Stimulated activated CD8-positive, alpha-beta memory T cell treated with anti-CD3 and anti-CD28 coated beads, Interleukin-7, amount 100 ng/mL, for 1 hour (primary cell): Measurements from ENCODE around the gene PRSS8.

Source experiments
- DNase-seq, 2 donors: peaks; one replicate each; pipeline ENCODE4 v3.0.0-alpha.2; 2020; ENCODE audit warnings: low read depth in 2 of 2

PRSS8 gene

DNA sequence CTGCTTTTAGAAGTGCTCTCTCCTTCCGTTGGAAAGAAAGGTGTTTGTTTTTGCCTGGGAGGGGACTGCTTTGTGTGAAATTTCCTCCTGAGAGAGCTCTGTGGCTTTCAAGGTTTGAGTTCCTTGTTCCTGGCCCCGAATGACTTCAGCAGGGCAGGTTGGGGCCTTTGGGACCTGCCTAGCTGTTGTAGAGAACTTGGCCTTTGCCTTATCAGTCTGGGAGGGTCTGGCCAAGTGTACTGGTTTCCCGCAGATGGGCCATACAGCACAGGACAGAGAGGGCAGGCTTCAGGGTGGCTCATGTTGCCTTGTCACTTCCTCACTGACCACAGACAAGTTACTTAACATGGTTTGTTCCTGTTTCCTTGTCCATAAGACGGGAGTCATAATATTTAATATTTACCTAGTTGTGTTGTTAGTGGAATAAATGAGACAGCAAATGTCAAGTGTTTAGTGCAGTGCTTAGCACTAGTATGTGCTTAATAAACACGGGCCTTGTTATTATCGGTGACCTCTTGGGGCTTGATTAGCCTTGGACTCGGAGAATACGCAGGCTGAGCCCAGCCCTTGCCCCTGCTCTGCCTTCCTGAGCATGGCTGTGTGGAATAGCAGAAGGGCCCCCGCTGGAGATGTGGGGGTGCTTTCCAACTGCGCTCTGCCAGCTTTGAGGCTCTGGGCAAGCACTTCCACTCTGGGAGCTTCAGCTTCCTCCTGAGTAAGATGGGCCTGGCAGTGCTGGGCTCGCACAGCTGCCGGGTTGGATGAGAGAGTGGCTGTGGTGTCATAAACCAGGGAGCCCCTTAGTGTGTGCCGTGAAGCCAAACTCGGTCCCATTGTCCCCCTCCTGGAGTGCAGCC lies 6.6 kb downstream of the PRSS8 start:
- DNase-seq, result no peak

DNA sequence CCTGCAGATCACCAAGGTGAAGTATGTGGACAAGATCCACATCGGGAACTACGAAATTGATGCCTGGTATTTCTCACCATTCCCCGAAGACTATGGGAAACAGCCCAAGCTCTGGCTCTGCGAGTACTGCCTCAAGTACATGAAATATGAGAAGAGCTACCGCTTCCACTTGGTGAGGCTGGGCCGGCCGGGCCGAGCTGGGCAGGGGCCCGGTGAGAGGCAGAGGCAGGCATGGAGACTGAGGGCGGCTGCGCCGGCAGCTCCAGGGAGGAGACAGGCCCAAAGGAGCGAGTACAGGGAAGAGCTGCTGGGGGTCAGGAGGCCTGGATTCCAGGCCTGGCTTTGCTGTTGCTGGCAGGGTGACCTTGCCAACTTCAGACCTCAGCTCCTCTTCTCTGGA lies 8.3 kb downstream of the PRSS8 start:
- no peak for DNase-seq

DNA sequence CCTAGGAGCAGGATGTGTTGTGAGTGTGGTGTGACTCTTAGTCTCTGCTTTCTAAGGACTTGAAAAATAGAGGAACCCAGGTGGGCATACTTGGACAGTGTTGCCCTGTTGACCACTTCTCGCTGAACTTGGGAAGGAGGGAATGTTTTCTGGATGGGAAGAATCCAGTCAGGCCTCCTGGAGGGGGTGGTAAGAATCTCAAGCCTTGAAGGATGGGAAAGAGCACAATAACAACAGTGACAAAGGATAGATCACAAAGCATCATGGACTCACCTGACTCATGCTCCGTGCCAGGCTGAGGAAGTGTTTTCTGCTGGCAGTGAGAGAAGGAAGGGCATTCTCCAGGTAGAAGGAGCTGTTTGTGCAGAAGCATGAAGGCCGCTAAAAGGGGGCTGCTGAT lies 9.7 kb downstream of the PRSS8 start:
- DNase-seq, result no peak

DNA sequence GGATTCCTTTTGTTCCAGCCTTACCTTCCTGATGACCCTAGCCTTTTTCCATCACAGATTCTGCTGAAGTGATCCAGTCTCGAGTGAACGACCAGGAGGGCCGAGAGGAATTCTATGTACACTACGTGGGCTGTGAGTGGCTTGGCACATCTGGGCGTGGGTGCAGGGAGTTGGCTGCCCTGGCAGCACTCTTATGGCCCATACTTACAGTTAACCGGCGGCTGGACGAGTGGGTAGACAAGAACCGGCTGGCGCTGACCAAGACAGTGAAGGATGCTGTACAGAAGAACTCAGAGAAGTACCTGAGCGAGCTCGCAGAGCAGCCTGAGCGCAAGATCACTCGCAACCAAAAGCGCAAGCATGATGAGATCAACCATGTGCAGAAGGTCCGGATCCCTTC lies 15.4 kb downstream of the PRSS8 start:
- DNase-seq, result no peak

DNA sequence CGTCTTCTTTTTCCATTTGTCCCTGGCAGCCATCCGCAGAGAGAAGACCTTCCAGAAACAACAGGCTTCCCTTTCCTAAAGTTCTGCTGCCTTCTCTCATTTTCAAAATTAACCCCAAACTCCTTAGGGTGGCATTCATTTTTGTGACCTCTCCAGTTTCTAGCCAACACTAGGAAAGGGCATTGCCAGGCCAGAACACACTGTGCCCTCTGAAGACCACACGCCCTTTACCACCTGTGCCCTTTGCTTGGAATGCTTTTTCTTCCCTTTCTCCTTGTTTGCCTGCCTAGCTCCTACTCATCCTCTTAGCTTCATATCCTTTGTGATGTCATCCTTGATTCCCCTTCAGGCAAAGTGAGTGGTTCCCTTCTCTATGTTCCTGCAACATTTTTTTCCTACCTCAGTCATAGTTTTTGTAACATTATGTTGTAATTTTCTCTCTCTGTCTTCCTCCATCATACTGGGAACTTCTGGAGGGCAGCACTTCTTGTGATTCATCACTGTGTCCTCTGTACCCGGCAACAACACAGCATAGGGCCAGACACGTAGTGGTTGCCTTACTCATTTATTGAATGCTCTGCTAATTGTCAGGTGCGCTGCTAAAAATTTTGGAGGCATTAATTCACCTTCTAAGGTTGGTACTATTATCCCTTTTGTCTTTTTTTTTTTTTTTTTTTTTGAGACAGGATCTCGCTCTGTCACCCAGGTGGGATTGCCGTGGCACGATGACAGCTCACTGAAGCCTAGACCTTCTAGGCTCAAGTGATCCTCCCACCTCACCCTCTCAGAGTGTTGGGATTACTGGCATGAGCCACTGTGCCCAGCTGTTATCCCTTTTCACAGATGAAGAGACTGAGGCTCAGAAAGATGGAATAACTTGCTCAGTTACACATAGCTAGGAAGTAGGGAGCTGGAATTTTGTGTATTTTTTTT lies 17.0 kb downstream of the PRSS8 start:
- DNase-seq, result no peak

DNA sequence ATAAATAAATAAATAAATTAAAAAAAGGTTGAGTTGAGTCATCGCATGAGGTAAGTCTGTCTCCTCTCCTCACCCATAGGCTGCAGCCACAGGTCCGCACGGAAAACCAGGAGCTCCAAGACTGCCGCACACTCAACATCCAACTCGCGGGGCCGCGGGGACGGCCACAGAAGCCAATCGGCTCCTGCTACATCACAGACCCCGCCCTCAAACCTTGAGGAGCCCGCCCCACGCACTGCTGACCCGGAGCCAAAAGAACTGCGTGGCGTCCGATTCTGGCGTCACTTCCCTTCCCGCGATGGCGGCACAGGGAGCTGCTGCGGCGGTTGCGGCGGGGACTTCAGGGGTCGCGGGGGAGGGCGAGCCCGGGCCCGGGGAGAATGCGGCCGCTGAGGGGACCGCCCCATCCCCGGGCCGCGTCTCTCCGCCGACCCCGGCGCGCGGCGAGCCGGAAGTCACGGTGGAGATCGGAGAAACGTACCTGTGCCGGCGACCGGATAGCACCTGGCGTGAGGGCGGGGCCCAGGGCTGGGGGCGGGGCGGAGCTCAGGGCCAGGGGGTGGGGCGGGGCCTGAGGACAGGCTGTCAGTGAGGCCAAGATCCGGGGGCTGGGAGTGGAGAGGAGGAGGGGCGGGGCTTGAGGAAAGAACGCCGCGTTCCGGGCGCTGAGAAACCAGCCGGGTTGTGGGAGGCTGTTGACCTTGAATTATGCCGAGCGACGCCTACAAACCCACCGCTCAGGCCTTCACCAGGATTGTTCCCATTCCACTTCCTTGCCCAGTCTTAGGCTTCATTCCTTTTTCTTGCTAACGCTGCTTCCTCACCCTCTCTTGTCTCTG lies 17.9 kb downstream of the PRSS8 start, which contains the start of gene KAT8:
TSS of gene KAT8 (plus strand) at position 281 of the 839 bp plus-strand sequence. CDS start at position 299, 18 bp downstream.
- peak; percentile 87 to 92 for DNase-seq

DNA sequence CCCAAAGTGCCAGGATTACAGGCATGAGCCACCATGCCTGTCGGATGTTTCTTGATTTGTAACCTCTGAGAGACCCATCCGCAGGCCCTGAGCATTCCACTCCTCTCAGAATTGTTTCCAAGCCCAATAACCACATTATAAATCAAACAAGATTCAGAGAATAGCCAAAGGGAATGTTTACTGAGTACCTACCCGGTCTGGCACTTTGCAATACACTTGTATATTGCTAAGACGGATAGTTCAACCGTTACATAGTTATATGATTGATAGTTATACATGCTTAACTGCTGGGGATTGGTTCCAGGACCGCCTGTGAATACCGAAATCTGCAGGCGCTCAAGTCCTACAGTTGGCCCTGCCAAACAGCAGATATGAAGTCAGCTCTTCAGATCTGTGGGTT lies 21.1 kb downstream of the PRSS8 start:
- DNase-seq, result no peak

DNA sequence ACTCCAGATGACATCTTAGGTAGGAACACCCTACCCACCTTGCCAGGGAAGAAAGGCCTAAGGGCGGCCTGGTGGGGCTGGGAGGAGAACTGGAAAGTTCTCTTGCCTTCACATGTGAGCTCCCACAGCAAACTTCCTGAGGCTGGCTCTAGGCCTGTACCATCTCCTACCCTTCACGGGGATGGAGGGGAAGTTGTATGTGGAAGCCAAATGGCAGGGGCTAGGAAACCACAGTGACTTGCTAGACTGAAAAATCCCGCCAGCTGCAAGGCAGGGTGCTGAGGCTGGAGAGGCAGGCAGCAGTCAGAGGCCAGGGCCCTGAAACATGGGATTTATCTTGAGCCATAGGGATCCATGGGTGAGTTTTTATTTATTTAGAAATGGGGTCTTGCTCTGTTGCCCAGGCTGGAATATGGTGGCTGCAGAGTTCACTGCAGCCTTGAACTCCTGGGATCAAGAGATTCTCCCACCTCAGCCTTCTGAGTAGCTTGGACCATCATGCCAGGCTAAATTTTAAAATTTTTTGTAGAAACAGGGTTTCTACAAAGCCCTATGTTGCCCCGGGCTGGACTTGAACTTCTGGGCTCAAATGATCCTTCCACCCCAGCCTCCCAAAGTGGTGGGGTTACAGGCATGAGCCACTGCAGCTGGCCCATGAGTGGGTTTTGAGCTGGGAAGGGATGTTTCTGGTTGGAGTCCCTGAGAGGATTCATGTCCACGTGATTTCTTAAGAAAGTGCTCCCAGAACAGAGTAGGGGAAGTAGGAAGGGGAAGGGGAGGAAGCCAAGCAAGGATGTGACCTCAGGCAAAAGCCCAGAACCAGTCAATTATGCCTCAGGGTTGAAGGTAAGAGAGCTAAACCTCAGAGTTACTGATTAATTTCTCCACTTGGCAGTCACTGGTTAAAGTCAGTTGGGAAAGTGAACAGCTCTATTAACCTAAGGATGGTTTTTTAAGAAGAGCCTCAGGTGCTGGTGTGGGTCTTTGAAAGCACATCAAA lies 22.1 kb downstream of the PRSS8 start:
- DNase-seq, result no peak

DNA sequence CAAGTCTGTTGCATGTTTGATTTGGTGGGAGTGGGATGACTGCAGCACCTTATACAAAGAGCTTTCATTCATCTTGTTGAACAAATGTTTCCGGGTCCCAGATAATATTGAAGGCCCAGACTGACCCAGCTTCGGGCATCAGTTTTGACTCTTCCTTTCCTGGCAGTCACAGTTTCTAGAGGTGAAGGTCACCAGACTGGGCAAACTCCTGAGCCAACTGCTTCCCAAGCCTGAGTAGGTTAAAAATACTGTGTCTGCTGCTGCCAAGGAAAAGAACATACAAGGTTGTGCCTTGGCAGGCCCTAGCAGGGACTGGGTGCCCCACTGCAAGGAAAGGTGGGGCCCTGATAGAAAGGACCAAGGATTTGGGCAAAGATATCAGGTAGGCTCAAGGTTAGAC lies 22.8 kb downstream of the PRSS8 start:
- DNase-seq, result no peak

DNA sequence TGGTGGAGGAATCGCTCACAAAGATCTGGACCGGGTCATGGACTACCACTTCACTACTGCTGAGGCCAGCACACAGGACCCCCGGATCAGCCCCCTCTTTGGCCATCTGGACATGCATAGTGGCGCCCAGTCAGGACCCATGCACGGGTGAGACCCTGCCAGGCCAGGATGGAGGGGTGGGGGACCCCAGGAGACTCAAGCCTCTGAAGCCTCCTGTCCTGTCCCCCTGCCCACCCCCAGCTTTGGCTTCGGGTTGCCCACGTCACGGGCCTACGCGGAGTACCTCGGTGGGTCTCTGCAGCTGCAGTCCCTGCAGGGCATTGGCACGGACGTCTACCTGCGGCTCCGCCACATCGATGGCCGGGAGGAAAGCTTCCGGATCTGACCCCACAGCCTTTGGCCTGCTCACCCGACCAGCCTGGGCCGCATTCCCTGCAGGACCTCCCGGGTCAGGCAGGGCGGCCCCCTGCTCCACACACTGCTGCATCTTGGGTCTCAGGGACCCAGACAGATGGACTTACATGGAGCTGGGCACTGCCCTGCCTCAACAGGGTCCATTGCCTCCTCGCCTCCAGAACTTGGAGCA lies 23.6 kb downstream of the PRSS8 start:
- DNase-seq, result no peak

DNA sequence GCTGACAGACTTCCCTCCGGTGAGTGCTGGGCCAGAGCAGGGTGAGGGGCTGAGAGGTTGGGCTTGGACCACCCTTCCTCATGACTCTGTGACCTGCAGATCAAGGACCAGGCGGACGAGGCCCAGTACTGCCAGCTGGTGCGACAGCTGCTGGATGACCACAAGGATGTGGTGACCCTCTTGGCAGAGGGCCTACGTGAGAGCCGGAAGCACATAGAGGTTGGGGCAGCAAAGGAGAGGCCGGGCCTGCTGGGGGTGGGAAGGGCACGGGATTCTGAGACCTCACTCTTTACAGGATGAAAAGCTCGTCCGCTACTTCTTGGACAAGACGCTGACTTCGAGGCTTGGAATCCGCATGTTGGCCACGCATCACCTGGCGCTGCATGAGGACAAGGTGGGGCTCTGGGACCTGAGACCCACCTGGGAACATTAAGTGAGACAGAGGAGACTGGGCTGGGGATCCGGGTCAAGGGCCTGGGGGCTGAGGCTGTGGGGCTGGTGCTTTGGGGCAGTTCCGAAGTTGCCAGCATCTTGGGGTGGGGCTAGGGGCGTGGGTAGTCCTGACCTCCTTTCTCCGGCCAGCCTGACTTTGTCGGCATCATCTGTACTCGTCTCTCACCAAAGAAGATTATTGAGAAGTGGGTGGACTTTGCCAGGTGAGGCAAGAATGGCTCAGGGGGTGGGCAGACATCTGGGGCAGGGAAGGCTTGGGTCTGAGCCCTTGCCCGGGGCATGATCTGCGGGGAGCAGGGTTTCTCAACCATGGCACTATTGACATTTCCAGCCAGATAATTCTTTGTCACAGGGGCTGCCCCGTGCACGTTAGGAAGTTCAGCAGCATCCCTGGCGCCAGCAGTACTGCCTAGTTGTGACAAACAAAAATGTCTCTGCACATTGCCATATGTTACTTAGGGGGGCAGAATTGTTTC lies 25.2 kb downstream of the PRSS8 start:
- no peak for DNase-seq

DNA sequence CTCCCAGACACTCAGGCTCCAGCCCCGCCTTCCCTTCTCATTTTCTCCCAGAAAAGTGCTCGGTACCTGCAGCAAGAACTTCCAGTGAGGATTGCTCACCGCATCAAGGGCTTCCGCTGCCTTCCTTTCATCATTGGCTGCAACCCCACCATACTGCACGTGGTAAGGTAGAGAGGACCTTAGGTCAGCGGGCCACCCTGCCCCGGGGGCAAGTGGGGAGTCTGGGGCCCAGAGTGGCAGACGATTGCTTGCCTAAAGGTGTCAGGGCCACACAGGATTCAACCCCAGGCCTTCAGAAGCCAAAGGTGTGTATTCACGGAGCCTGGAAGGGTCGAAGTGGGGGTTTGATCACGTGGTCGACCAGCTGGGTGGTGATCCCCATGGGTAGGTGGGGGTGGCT lies 25.9 kb downstream of the PRSS8 start:
- no peak for DNase-seq

DNA sequence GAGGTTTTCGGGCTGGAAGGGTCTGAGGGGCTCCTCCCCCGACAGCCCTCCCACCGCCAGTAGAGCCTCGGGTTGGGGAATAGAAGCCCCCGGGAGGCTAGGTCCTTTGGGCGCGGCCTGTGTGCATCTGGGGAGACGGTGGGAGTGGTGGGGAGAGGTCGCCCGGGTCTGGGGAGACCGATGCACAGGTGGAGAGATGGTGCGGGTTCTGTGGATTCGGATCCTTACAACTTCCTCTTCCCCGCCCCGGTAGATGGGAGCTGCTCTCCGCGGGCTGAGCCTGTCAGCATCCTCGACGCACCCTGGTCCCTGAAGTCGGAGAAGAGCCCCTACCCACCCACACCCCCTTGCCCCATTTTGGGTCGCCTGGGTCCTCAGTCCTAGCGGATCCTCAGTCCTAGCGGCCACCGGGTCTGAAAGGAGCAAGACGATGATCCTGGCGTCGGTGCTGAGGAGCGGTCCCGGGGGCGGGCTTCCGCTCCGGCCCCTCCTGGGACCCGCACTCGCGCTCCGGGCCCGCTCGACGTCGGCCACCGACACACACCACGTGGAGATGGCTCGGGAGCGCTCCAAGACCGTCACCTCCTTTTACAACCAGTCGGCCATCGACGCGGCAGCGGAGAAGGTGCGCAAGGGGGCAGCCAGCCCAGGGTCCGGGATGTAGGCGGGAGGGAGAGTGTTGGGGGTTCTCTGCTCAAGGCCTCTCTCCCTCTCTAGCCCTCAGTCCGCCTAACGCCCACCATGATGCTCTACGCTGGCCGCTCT lies 26.6 kb downstream of the PRSS8 start:
- DNase-seq, result no peak

DNA sequence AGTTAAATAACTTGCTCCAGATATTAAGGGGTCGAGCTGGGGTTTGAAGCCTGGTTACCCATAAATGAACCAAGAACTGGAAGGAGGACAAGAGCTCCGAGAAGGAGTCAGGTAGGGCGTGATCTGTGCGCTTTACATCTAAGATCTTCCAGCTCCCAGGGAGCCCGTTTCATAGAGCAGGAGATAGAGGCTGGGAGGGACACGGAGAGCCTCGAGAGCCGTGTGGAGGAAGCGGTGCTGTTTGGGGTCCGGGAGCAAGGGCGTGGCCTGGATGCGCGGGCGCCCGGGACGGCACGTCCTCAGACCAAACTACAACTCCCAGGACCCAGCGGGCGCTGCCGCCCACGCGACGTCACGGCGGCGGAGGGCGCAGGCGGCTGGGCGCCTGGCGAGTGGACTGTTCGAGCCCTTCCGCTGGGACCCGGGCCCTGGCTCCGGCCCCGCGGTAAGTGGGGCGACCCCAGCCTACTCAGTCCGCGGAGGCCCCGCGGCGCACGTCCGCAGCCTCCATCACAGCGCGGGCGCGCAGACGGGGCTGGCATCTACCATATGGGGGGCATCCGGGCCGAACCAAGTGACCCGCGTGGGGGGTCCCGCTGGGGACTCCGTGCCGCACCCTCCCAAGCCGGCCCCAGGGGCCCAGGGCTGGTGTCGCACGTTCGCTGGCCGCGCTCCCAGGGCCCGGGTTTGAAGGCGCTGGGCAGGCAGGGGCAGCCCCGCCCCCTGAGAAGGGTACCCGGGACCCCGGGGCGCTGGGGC lies 27.3 kb downstream of the PRSS8 start, which contains the start of gene BCKDK:
TSS of gene BCKDK (plus strand) at position 352 of the 759 bp plus-strand sequence. CDS start 838 bp downstream, outside the sequence.
- DNase-seq, result peak in 1 of 2 donors; percentile 40

DNA sequence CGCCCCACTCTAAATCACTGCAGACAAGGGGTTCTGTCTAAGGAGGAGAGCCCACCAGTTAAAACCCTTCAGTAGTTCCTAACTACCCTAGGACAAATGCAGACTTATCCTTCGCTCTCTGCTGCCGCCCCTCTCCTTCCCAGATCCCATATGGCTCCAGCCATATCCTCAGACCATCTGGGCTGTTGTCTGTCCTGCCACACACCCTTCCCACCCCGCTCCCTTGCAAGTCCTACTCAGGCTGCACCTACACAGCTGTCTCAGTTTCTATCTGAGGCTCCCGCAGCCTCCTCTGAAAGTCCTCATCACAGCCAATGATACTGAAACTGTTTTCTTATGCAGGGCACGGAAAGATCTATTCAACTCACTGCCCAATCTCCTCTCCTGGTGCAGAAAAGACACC lies 28.1 kb downstream of the PRSS8 start:
- no peak for DNase-seq

DNA sequence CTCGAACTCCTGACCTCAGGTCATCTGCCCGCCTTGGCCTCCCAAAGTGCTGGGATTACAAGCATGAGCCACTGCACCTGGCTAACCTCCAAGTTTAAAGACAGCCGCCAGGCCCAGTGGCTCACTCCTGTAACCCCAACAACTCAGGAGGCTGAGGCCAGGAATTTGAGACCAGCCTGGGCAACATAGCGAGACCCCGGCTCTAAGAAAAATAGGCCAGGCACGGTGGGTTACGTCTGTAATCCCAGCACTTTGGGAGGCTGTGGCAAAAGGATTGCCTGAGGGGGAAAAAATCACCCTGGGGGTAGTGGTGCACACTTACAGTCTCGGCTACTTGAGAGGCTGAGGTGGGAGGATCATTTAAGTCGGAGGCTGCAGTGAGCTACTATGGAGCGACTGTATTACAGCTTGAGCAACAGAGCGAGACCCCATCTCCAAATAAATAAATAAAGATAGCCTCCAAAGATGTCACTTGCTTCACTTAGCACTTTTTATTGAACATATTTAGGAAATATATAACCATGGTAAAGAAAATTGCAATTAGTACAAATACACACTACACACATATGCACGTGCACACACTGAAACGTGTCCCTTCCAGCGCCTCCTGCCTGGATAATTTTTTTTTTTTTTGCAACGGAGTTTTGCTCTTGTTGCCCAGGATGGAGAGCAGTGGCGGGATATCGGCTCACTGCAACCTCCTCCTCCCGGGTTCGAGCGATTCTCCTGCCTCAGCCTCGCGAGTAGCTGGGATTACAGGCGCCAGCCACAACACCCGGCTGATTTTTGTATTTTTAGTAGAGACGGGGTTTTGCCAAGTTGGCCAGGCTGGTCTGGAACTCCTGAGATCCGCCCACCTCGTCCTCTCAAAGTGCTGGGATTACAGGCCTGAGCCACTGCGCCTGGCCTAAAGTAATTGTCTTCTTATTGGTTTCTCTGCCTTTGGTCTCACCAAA lies 28.7 kb downstream of the PRSS8 start:
- no peak for DNase-seq
